SK-N-MC (cell line): ENCODE data around the gene SLC3A2.

Experiments
- EZH2 ChIP-seq: fragments of 200-600 bp; sonication (generic); IDR thresholded peaks from one replicate; pipeline ENCODE4 v1.6.1; 2017; ENCODE audit warnings: antibody characterized with exemption
- POLR2AphosphoS5 ChIP-seq: IDR thresholded peaks from 2 replicates; pipeline ENCODE4 v1.6.1; 2012; ENCODE audit warnings: mild to moderate bottlenecking, low read depth, low read length, borderline replicate concordance

- no peak for TF ChIP-seq POLR2AphosphoS5
- no peak for TF ChIP-seq EZH2
These were observed 47.3 kb downstream of the SLC3A2 start for GRCh38 chr11:62928011-62928410.
